Stimulated activated CD8-positive, alpha-beta memory T cell treated with anti-CD3 and anti-CD28 coated beads, Interleukin-7, amount 100 ng/mL, for 4 hours (primary cell): ENCODE data around the gene MEIS1.

Experiments used
- DNase-seq, 2 donors: peaks; one replicate each; pipeline ENCODE4 v3.0.0-alpha.2; 2020; ENCODE audit warnings: low read depth in 2 of 2

The MEIS1 gene

DNA sequence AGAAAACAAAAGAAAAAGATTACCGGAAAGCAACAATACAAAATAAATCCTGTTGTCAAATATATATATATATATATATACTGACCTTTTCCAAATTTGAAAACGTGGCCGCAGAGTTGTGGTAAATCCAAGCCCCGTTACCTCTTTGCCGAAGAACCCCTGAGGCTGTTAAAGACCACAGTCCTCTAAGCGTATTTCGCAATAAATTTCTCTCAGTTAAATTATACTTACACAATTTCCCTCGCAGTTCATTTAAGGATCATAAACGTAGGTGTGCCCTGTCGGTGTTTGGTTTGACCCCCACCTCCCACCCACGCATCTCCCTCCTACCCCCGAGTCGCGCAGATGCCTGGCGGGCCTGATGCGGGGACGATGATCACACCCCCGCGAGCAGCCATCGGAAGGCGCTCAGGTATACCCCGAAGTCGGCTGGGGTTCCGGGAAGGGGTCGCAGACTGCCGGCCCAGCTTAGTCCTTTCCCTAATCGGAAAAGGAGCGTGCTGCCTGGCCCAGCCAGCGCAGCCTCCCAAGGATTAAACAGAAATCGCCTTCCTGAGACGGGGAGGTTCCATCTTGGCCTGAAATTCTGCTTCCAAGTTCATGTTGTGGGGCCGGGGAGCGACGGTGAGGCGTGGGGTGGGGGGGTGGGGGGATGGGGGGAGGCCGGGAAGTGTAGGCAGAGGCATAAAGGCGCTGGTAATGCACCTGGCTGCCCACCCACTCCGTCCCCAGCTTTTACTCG, 2.9 kb upstream of the MEIS1 start:
- DNase-seq, result no peak

GRCh38 chr2:66432801-66433694, 1.9 kb upstream of the MEIS1 start:
- no peak for DNase-seq

GRCh38 chr2:66433695-66433944, 1.3 kb upstream of the MEIS1 start:
- DNase-seq, result no peak

DNA sequence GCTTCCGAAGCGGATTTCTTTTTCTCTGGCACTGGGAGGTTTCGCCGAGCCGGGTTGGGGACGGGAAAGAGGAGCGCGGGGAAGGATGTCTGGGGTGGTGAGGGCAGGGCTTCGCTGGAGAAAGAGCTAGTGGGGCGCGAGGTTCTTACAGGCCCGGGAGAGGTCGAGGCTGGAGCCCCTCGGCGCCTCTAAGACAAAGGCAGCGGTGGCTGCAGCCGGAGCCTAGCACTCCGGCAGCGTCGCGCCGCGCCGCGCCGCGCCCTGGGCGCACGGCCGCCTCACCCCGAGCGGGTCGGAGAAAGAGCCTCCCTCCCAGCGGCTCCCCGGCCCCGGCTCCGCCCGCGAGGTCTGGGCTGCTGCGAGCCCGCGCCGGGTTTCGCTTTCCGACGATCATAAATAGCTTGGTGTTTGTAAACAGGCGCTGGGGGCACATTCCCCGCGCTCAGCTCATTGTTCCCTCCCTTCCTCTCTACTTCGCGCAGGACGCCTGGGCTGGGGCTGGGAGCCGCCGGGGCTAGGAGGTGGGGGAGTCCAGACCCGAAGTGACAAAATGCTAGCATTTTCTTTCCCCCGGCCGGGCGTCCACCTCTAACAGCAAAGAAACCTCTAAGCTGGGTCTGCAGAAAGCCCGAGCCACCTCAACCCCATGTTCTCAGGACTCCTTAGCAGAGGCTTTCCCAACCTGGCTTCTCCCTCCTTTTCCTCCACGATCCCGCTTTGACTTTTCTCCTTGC, 813 bp upstream of the MEIS1 start:
- no peak for DNase-seq

GRCh38 chr2:66435549-66435875, 587 bp downstream of the MEIS1 start:
- DNase-seq, result no peak

DNA sequence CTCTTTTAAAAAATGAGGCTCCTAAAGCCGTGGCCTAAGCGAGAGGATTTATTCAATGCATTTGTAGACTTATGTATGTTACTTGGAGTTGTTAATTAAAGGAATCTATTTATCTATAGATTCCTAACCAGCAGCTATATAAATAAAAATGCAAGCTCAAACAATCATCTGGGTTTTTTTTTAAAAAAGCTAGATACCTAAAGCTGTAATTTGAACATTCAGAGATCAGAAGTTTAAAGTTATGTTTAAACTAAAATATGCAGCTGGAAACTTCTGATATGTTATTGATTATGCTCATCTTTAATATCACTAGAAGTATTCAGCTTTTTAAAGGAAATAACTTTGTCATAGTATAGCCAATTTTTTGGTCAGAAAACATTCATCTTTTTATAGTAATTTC, 1.0 kb downstream of the MEIS1 start:
- no peak for DNase-seq

- no peak for DNase-seq
Observed at GRCh38 chr2:66436581-66437001, 1.7 kb downstream of the MEIS1 start.

GRCh38 chr2:66437109-66437690, 2.3 kb downstream of the MEIS1 start:
- DNase-seq, result no peak

- no peak for DNase-seq
Observed at GRCh38 chr2:66437691-66438497, 3.0 kb downstream of the MEIS1 start.

GRCh38 chr2:66438498-66438833, 3.5 kb downstream of the MEIS1 start:
- DNase-seq, result no peak

DNA sequence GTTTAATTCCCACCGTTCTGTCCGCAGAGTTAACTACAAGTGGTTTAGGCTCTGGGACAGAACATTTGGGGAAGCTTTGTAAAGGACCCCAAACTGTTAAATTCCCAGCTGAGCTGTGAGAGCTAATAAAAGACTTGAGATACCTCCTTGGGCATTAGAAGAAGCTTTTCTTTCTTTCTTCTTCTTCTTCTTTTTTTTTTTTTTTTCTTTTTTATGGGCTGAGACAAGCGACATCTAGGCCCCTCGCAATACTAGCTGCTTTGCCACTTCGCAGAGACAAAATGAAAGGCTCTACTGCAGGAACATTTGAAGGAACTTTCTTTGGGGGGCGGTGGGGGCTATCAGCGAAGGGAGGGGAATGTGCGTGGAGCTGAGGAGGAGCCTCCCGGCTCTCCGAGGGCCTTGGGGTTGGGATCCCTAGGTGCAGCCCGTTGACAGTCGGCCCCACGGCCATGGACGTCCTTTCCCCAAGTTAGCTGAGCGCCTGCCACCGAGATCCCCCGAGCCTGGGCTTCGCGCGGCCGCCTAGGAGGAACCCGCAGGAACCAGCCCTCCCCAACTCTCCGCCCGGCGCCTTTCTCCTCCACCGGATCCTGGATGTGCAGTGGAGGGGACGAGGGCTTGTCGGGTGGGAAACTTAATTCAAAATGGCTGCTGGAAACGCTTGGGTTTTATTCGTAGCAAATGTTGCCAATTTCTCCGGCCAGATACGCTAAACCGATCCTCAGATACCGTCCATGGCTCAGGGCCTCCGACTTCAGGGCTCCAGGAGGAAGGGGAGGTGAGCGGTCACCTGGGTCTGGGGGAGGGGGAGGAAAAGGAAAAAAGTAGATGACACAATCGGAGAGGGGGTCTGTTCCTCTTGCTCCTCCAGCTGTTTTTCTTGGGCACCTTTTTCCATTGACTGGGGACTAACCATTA, 4.2 kb downstream of the MEIS1 start:
- DNase-seq, result no peak

DNA sequence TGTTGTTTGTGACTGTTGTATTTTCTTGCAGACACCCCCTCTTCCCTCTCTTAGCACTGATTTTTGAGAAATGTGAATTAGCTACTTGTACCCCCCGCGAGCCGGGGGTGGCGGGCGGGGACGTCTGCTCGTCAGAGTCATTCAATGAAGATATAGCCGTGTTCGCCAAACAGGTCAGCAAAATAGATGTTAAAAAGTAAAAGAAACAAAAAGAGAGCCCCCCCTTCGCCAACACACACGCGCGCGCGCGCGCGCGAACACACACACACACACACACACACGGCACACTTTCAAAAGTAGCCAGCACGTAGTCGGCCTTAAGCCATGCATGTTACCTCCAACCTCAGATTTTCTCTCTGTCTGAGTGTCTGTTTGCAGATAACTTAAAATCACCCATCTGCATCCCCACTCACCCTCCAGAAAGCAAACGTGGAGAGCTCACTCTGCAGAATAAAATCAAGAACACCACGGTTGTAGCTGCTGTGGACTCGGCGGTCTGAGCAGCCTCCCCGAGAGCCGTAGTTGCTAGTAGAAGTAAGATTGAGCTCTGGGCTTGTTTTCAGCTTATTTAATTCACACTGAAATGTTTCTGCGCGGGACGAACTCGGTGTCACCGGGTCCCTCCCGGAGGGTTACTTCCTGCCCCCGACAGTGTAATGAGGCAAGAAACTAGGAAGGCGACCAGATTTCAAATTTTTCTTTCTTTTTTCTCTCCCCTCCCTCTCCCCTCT, 5.1 kb downstream of the MEIS1 start:
- no peak for DNase-seq

DNA sequence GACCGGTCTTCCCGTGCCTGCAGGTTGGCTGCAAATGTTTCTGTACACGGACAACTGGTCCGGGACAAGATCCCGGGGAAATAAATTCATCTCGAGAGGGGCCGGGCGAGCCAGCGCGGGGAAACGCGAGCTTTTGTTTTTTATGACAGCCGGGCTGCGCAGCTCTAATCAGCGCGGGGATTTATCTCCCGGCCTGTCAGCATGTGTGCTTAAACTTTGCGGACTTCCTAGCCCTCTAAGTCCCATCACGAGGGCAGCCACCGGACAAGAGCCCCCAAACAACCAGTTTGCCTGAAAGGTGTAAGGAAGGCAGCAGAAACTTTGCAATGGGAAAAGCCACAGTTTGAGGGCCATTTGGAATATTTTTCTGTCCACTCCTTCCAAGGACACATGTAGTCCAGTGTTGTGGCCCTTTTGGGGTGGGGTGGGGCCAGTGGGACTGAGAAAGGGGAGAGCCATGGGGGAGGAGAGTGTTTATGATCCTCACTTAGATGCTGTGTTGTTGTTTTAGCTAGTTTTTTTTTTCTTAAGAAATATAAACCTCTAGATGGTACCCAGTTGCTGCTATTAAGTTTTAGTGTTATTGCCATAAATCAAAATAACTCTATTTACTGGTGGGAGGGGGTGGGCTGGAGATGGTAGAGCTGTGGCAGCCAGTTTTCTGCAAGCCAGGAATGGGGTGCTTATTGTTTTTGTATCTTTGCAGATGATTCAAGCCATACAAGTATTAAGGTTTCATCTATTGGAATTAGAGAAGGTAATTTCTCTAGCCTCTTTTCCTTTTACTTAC, 6.0 kb downstream of the MEIS1 start:
- no peak for DNase-seq

DNA sequence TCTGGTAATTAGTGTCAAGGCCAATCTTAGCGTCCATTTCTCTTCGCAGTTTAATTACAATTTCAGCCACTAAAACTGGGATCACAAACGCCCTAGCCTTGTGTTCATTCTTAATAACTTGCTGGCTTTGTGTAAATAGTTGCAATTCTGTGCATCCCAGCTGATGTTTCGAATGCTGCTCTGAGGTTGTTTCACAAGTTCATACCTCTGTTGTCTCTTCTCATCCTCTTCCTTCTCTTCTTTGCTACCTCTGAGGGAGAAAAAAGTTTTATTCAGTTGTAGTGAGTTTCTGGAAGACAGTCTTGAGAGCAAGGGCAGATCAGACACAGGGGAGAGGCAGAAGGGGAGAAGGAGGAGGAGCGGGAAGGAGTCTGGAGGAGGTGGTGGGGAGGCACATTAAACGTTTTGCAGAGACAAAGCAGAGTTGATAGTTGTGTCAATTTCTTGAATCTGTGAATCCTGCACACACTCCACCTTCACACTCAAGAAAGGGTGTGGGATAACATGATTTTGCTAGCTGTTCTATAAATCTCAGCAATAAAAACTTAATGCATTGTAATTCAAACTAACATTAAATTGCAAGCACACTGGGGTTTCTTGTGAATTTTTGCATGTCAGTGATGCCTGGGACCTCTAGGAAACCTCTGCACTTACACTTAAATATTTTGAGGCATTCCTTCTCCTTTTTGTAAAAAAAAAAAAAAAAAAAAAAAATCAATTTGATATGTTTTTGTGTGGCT, 6.8 kb downstream of the MEIS1 start:
- DNase-seq, result no peak

DNA sequence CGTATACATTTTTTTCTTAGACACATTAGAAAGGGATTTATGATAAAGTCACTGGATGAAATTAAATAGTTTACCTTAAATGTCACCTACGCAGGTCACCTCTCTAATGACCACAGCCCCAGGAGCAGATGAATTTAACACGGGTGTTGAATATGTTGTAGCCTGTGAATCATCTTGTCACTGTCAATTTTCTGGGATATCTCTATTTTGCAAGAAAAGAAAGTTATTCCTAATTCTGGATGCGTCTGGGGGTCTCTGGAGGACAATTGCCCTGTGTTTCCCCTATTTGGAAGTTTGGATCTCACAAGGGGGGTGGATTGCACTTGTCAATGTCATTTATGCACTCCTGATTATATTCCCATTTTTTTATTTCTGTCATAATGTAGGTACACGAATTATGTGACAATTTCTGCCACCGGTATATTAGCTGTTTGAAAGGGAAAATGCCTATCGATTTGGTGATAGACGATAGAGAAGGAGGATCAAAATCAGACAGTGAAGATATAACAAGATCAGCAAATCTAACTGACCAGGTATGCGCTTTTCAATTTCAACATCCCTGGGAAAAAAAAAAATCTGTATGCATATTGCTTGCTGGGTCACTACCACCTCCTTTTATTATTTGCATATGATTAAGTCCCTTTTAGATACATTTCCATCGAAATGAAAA, 7.7 kb downstream of the MEIS1 start:
- no peak for DNase-seq

GRCh38 chr2:66443186-66443978, 8.5 kb downstream of the MEIS1 start:
- DNase-seq, result no peak
